ENCODE data around the gene BRSK2. TPM values are rescaled to one million over a fixed set of nuclear protein-coding genes. Genes with fewer than 3 reads are reported as not detected.

Gene BRSK2
- total and polyA plus RNA-seq, 7 donors = 0.19 to 0.78 (median 0.32) TPM

- no peak overlapping the region for H3K4me3 ChIP-seq
- ATAC-seq (no peak), DNase-seq (no peak)
- no peaks in the 10 kb centered on the region for H3K27me3 ChIP-seq (ENCODE audit: insufficient read depth in 3 of 3, low read length in 2 of 3)
- no peak for TF ChIP-seq CTCF (IDR thresholded peaks at IDR 0.05)
- 89 to 90% (median 90%) methylated on average over 12 of the region's 12 CpGs for WGBS, 3 donors
- H3K9me3 ChIP-seq = no peaks in the 10 kb centered on the region
- H3K4me1 ChIP-seq = peaks cover 2% of the 10 kb centered on the region
- intact Hi-C loops (cut with DNase I) = no loop called here
- H3K36me3 ChIP-seq (ENCODE audit: insufficient read depth in 1 of 2, low read depth in 1 of 2) = peaks cover 0 to 97% of the 10 kb centered on the region in 2 donors
- H3K27ac ChIP-seq = no peak overlapping the region
Observed at GRCh38 chr11:1475841-1476240, 86.1 kb downstream of the BRSK2 start.

DNA sequence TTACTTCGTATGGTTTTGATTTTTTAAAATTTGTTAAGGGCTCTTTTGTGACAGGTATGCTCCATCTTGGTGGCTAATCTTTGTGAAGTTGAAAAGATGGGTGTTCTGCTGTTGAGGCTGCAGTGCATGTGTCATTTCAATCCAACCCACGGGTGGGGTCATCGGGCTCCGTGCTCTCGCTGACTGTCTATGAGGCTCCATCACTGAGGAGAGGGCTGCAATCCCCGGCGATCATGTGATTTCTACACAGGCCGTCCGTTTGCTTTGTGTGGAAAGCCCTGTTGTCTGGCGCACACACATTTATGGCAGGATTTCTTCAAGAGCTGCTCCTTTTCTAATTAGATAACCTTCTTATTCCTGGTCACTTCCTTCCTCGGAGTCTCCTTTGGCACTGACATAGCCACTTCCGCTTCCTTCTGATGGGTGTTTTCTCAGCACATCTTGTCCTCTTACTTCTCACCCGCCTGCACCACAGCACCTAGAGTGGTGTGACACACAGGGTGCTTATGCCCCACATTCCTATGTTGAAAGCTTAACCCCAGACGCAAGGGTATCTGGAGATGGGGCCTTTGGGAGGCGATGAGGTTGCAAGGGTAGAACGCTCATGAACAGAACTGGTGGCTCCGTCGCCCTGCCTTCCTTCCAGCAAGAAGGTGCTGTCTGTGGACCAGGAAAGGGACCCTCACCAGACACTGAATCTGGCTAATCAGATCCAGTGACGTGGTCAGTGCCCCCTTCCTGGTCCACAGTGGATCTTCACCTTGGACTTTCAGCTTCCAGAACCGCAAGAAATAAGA lies 87.4 kb downstream of the BRSK2 start:
- DNase-seq = peak in 1 of 2 donors; percentile 27
- TF ChIP-seq CTCF (IDR thresholded peaks at IDR 0.05) = no peak
- H3K27me3 ChIP-seq (ENCODE audit: insufficient read depth in 3 of 3, low read length in 2 of 3) = no peaks in the 10 kb centered on the region
- peaks cover 12% of the 10 kb centered on the region for H3K4me1 ChIP-seq
- H3K27ac ChIP-seq = no peak overlapping the region
- H3K9me3 ChIP-seq = no peaks in the 10 kb centered on the region
- WGBS, 3 donors = 83 to 85% (median 83%) methylated on average over 20 of the region's 20 CpGs
- H3K36me3 ChIP-seq (ENCODE audit: insufficient read depth in 1 of 2, low read depth in 1 of 2) = peaks cover 0 to 87% of the 10 kb centered on the region in 2 donors
- intact Hi-C loops (cut with DNase I) = no loop called here
- H3K4me3 ChIP-seq = no peak overlapping the region
- ATAC-seq = no peak

DNA sequence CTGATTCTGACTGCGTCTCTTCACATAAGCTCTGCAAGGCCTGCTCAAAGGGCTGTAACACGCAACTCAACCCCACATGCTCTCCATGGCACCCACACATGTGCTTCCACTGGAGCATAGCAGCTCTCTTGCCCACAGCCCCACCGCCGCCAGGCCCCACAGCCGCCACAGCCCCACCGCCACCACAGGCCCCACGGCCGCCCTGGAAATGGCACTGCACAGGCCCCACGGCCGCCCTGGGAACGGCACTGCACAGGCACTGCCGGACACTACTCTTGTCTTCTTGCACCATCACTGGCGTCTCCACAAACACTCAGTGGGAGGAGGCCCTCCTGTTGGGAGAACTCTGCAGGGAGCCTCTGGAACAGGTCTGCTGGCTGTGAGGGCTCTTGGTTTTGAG lies 88.3 kb downstream of the BRSK2 start:
- no peak for TF ChIP-seq CTCF (IDR thresholded peaks at IDR 0.05)
- peak in 1 of 2 donors; percentile 30 for DNase-seq
- 95 to 96% (median 95%) methylated on average over 13 of the region's 13 CpGs for WGBS, 3 donors
- Histone ChIP-seq H3K27ac (no peak overlapping the region), H3K27me3 (ENCODE audit: insufficient read depth in 3 of 3, low read length in 2 of 3) (no peaks in the 10 kb centered on the region), H3K4me1 (peaks cover 20% of the 10 kb centered on the region), H3K4me3 (no peak overlapping the region), H3K36me3 (ENCODE audit: insufficient read depth in 1 of 2, low read depth in 1 of 2) (peaks cover 0 to 80% of the 10 kb centered on the region in 2 donors), H3K9me3 (no peaks in the 10 kb centered on the region)
- no peak for ATAC-seq
- intact Hi-C loops (cut with DNase I) = no loop called here

- WGBS, 3 donors = 71 to 87% (median 81%) methylated on average over 8 to 9 of the region's 9 CpGs
- ATAC-seq = no peak
- Histone ChIP-seq H3K4me3 (no peak overlapping the region), H3K9me3 (no peaks in the 10 kb centered on the region), H3K36me3 (ENCODE audit: insufficient read depth in 1 of 2, low read depth in 1 of 2) (peaks cover 0 to 74% of the 10 kb centered on the region in 2 donors), H3K4me1 (peaks cover 26% of the 10 kb centered on the region), H3K27me3 (ENCODE audit: insufficient read depth in 3 of 3, low read length in 2 of 3) (no peaks in the 10 kb centered on the region), H3K27ac (no peak overlapping the region)
- peak; percentile 12 to 51 for DNase-seq
- TF ChIP-seq CTCF (IDR thresholded peaks at IDR 0.05) = no peak
- intact Hi-C loops (cut with DNase I) = no loop called here
Observed at GRCh38 chr11:1478544-1478943, 88.8 kb downstream of the BRSK2 start.
